Suprapubic skin (tissue), 4 donors: Measurements from ENCODE around the gene PCBP3. TPM values are rescaled to one million over a fixed set of nuclear protein-coding genes. Genes with fewer than 3 reads are reported as not detected.

Experiments
- DNase-seq, 2 donors: peaks; one replicate each; pipeline ENCODE4 v3.0.0-alpha.2; 2019; ENCODE audit warnings: low spot score in 2 of 2
- H3K27ac ChIP-seq: fragments of 200-600 bp; sonication (generic); one replicate; pipeline ENCODE4 v1.5.1; 2019
- H3K27me3 ChIP-seq: fragments of 200-600 bp; sonication (generic); one replicate; pipeline ENCODE4 v1.5.1; 2019
- H3K36me3 ChIP-seq: fragments of 200-600 bp; sonication (generic); one replicate; pipeline ENCODE4 v1.5.1; 2019
- H3K4me1 ChIP-seq: fragments of 200-600 bp; sonication (generic); one replicate; pipeline ENCODE4 v1.5.1; 2019
- H3K4me3 ChIP-seq: fragments of 200-600 bp; sonication (generic); one replicate; pipeline ENCODE4 v1.5.1; 2019; ENCODE audit warnings: mild to moderate bottlenecking
- H3K9me3 ChIP-seq: fragments of 200-600 bp; sonication (generic); one replicate; pipeline ENCODE4 v1.5.1; 2019
- CTCF ChIP-seq, 2 donors: fragments of 200-600 bp in 1 of 2; fragments of 450-650 bp in 1 of 2; sonication (generic) in 1 of 2; IDR thresholded peaks; one replicate each; pipeline ENCODE4 v1.5.1; 2016 to 2019; ENCODE audit warnings: antibody characterized with exemption in 2 of 2, mild to moderate bottlenecking in 1 of 2, moderate library complexity in 1 of 2
- EP300 ChIP-seq: sonication (generic); formaldehyde crosslinking; IDR thresholded peaks from one replicate; pipeline ENCODE4 v1.6.1; 2017; ENCODE audit warnings: antibody characterized with exemption
- POLR2A ChIP-seq, 2 donors: fragments of 450-650 bp; IDR thresholded peaks; one replicate each; pipeline ENCODE4 v1.6.1; 2017; ENCODE audit warnings: antibody characterized with exemption in 2 of 2, mild to moderate bottlenecking in 2 of 2, moderate library complexity in 2 of 2
- POLR2AphosphoS5 ChIP-seq, 3 donors: sonication (generic); formaldehyde crosslinking; IDR thresholded peaks; one replicate each; pipeline ENCODE4 v1.6.1; 2017; ENCODE audit warnings: antibody characterized with exemption in 3 of 3
- WGBS: methylation state at CpG from one replicate; pipeline ENCODE4 v1.1.5; 2018; 5-methylcytosine and 5-hydroxymethylcytosine counted together
- total RNA-seq, 4 donors: library from RNA; depleted of rRNA; stranded (reverse); fragments of >200 nt; gene quantifications; one replicate each; pipeline ENCODE4 v1.1.0, GENCODE V29; 2016

The PCBP3 gene
- total RNA-seq, 4 donors from 2014 or later = 0.97 to 7.3 (median 2.7) TPM

DNA sequence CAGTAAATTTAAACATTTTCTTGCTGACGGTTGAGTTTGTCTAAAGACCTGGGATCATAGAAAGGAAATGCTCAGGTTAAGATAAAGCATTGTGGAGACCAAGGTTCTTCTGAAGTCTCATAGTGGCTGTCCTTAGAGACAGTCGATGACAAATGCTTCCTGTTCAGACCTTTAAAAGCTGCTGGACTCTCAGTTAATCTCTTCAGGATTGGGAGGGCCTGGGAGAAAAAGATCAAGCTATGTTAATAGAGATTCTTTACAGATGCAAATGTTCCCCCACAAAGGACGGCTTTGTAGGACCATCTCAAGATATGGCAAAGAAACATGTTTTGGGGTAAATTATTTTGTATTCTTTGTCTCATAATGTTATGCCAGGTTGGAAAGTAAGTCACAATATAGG lies 213.4 kb downstream of the PCBP3 start:
- TF ChIP-seq CTCF (IDR thresholded peaks at IDR 0.05) = no peak
- no peak for TF ChIP-seq POLR2A (IDR thresholded peaks at IDR 0.05)
- no peak for TF ChIP-seq EP300
- TF ChIP-seq POLR2AphosphoS5 (IDR thresholded peaks at IDR 0.05) = no peak
- Histone ChIP-seq H3K4me3 (no peak overlapping the region), H3K27me3 (no peaks in the 10 kb centered on the region), H3K4me1 (no peaks in the 10 kb centered on the region), H3K27ac (no peak overlapping the region), H3K9me3 (no peaks in the 10 kb centered on the region), H3K36me3 (no peaks in the 10 kb centered on the region)
- WGBS = 88% methylated on average over 3 of the region's 3 CpGs
- no peak for DNase-seq

GRCh38 chr21:45857761-45858160 lies 214.2 kb downstream of the PCBP3 start:
- no peaks in the 10 kb centered on the region for H3K36me3 ChIP-seq
- H3K4me3 ChIP-seq = no peak overlapping the region
- peak; percentile 39 to 60 for DNase-seq
- TF ChIP-seq CTCF (IDR thresholded peaks at IDR 0.05) (no peak), EP300 (no peak), POLR2AphosphoS5 (IDR thresholded peaks at IDR 0.05) (no peak), POLR2A (IDR thresholded peaks at IDR 0.05) (no peak)
- H3K4me1 ChIP-seq = no peaks in the 10 kb centered on the region
- H3K27ac ChIP-seq = no peak overlapping the region
- no peaks in the 10 kb centered on the region for H3K27me3 ChIP-seq
- H3K9me3 ChIP-seq = no peaks in the 10 kb centered on the region
- 76% methylated on average over 6 of the region's 6 CpGs for WGBS

DNA sequence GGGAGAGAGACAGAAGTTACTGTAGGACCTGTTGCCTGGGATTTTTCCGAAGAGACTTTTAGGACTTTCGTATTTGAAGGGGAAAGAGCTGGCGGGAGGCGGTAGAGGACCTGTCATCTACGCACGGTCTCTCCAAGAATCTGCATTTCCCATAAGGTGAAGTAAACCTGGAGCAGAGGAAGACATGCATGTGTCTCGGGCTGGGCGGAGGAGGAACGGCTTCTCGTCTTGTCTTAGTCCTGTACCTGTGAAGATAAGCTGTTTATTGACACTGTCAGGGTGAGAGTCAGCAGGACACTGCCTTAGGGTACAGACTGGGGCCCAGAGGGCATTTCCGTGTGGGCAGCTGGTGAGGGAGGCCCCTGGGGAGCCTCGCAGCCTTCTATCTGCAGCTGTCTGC lies 214.7 kb downstream of the PCBP3 start:
- no peak for TF ChIP-seq CTCF (IDR thresholded peaks at IDR 0.05)
- no peak for TF ChIP-seq POLR2AphosphoS5 (IDR thresholded peaks at IDR 0.05)
- TF ChIP-seq EP300 = no peak
- no peak for TF ChIP-seq POLR2A (IDR thresholded peaks at IDR 0.05)
- Histone ChIP-seq H3K4me3 (no peak overlapping the region), H3K27ac (no peak overlapping the region), H3K9me3 (no peaks in the 10 kb centered on the region), H3K27me3 (no peaks in the 10 kb centered on the region), H3K36me3 (no peaks in the 10 kb centered on the region), H3K4me1 (no peaks in the 10 kb centered on the region)
- peak in 1 of 2 donors; percentile 63 for DNase-seq
- WGBS = 97% methylated on average over 12 of the region's 12 CpGs

DNA sequence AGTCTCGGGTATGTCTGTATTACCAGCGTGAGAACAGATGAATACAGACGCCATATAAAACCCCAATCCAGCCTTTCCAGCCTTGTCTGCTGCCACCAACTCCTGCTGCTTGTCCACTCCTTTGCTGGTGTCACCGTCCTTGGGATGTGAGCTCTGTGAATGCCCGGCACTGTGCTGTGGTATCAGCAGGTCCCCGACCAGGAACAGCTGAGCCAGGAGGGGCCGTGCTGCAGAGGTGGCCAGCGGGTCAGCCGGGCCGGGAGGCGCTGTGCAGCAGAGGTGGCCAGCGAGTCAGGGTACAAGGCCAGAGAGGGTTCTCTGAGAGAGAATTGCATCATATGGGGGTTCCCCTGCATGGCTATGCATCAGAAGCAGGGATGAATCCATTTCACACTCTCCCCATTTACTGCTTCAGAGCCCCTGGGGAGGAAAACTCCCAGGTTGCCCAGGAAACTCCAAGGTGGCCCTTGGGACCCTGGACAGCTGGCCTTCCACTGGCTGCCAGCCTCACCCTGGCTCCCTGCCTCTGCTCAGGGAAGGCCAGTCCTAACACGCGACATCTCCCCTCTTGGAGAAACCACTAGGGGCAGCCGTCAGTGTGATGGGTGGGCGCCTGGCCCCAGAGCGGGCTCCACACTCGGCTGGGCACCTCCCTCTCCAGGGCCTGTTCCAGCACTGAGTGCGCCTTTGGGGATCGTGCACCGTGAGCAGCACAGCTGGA lies 215.7 kb downstream of the PCBP3 start:
- H3K4me1 ChIP-seq = no peaks in the 10 kb centered on the region
- H3K27me3 ChIP-seq = no peaks in the 10 kb centered on the region
- no peaks in the 10 kb centered on the region for H3K9me3 ChIP-seq
- H3K27ac ChIP-seq = no peak overlapping the region
- 93% methylated on average over 12 of the region's 21 CpGs for WGBS
- no peaks in the 10 kb centered on the region for H3K36me3 ChIP-seq
- no peak for TF ChIP-seq POLR2A (IDR thresholded peaks at IDR 0.05)
- TF ChIP-seq CTCF (IDR thresholded peaks at IDR 0.05) = no peak
- TF ChIP-seq EP300 = no peak
- no peak for TF ChIP-seq POLR2AphosphoS5 (IDR thresholded peaks at IDR 0.05)
- DNase-seq = peak; percentile 28 to 42
- no peak overlapping the region for H3K4me3 ChIP-seq

- 79% methylated on average over 7 of the region's 12 CpGs for WGBS
- peak in 1 of 2 donors; percentile 35 for DNase-seq
- Histone ChIP-seq H3K4me3 (no peak overlapping the region), H3K4me1 (no peaks in the 10 kb centered on the region), H3K36me3 (no peaks in the 10 kb centered on the region), H3K27ac (no peak overlapping the region), H3K27me3 (no peaks in the 10 kb centered on the region), H3K9me3 (no peaks in the 10 kb centered on the region)
- TF ChIP-seq POLR2AphosphoS5 (IDR thresholded peaks at IDR 0.05) (no peak), EP300 (no peak), POLR2A (IDR thresholded peaks at IDR 0.05) (no peak), CTCF (IDR thresholded peaks at IDR 0.05) (no peak)
These were observed 216.3 kb downstream of the PCBP3 start for GRCh38 chr21:45859762-45860357.
